K562 (cell line): ENCODE results near the gene LHX5. TPM values are rescaled to one million over a fixed set of nuclear protein-coding genes. Genes with fewer than 3 reads are reported as not detected.
A peak's percentile ranks its signal among the peaks of the same experiment; 100 is the strongest.

ENCODE experiments used
- BHLHE40 ChIP-seq: IDR thresholded peaks from 2 replicates; pipeline ENCODE4 v1.6.1; 2011; ENCODE audit warnings: low read length, improper control_type of control experiment
- GABPB1 ChIP-seq: sonication (generic); formaldehyde crosslinking; IDR thresholded peaks from 2 replicates; pipeline ENCODE4 v1.8.0; 2022; ENCODE audit warnings: mild to moderate bottlenecking, missing genetic modification reagents
- HCFC1 ChIP-seq: IDR thresholded peaks from 2 replicates; pipeline ENCODE4 v1.6.1; 2012; ENCODE audit warnings: low read depth, low read length, improper control_type of control experiment
- MYBL2 ChIP-seq, 2 experiments: fragments of 450-650 bp in 1 of 2; sonication (generic) in 1 of 2; formaldehyde crosslinking in 1 of 2; IDR thresholded peaks; 2 replicates each; pipeline versions ENCODE4 v1.6.1 to v1.8.1; 2017 to 2022; ENCODE audit warnings: borderline replicate concordance in 1 of 2, inconsistent platforms in 1 of 2, low read depth in 1 of 2, mild to moderate bottlenecking in 1 of 2, missing genetic modification reagents in 1 of 2, moderate library complexity in 1 of 2
- RBM25 ChIP-seq: fragments of 200-400 bp; formaldehyde crosslinking; IDR thresholded peaks from 2 replicates; pipeline ENCODE4 v1.6.1; 2018; ENCODE audit warnings: low read length, low read depth, moderate library complexity; ENCODE audit not compliant: severe bottlenecking
- SREBF2 ChIP-seq: sonication (generic); formaldehyde crosslinking; IDR thresholded peaks from 2 replicates; pipeline ENCODE4 v1.4.0; 2020; ENCODE audit warnings: mild to moderate bottlenecking, missing genetic modification reagents
- TAF15 ChIP-seq: fragments of 200-400 bp; formaldehyde crosslinking; IDR thresholded peaks from 2 replicates; pipeline ENCODE4 v1.6.1; 2017; ENCODE audit warnings: mild to moderate bottlenecking, low read depth, low read length, moderate library complexity
- ZNF253 ChIP-seq: fragments of 250-450 bp; sonication (Bioruptor Pico); conservative IDR thresholded peaks from 2 replicates; pipeline ENCODE4 v1.6.1; 2021; ENCODE audit warnings: mild to moderate bottlenecking
- ZNF408 ChIP-seq: fragments of 250-450 bp; sonication (Bioruptor Pico); IDR thresholded peaks from 2 replicates; pipeline ENCODE4 v1.4.0; 2020; ENCODE audit warnings: low read depth, mild to moderate bottlenecking, moderate library complexity
- polyA plus RNA-seq, 8 experiments: library from polyadenylated mRNA; depleted of rRNA in 4 of 8; stranded (reverse) in 5 of 8; unstranded in 3 of 8; fragments of >200 nt; fragmentation: Nextera tagmentation in 2 of 8; fragmentation: Illumina TruSeq in 1 of 8; extraction: Ambion mirVana in 2 of 8; extraction: Trizol in 1 of 8; gene quantifications; 2 replicates each; pipeline versions ENCODE4 v1.2.1 to v1.2.3, GENCODE V29; 2011 to 2014; ENCODE audit warnings: inconsistent platforms in 1 of 8, missing spikeins in 1 of 8
- total RNA-seq, 7 experiments: library from RNA; depleted of rRNA in 6 of 7; stranded (reverse); fragments of >200 nt in 6 of 7; fragmentation: Illumina TruSeq in 2 of 7; extraction: Trizol in 2 of 7; gene quantifications; 2 replicates each; pipeline versions ENCODE4 v1.2.1 to v1.2.3, GENCODE V29; 2011 to 2021; ENCODE audit warnings: low replicate concordance in 1 of 7
- TF ChIP-seq, protein P1 (sequence below): fragments of 250-450 bp; sonication (Bioruptor Pico); IDR thresholded peaks from 2 replicates; pipeline ENCODE4 v1.5.0; 2020; ENCODE audit warnings: mild to moderate bottlenecking
- TF ChIP-seq, protein P2 (sequence below): fragments of 450-650 bp; IDR thresholded peaks from 2 replicates; pipeline ENCODE4 v1.7.1; 2018; ENCODE audit warnings: mild to moderate bottlenecking, low read depth; ENCODE audit not compliant: partially characterized antibody
- TF ChIP-seq, protein P3 (sequence below), 3 experiments: IDR thresholded peaks in 2 of 3; conservative IDR thresholded peaks in 1 of 3; 2 replicates each; pipeline ENCODE4 v1.5.1; 2011 to 2012; ENCODE audit warnings: low read length in 3 of 3, mild to moderate bottlenecking in 3 of 3, control low read depth in 2 of 3, improper control_type of control experiment in 1 of 3, inconsistent platforms in 1 of 3, low read depth in 1 of 3, mixed read lengths in 1 of 3, moderate library complexity in 1 of 3; ENCODE audit not compliant: insufficient read depth in 2 of 3
- TF ChIP-seq, protein P4 (sequence below): sonication (generic); IDR thresholded peaks from 2 replicates; pipeline ENCODE4 v1.6.1; 2016
- TF ChIP-seq, protein P5 (sequence below): fragments of 200-400 bp; formaldehyde crosslinking; IDR thresholded peaks from 2 replicates; pipeline ENCODE4 v1.6.1; 2017; ENCODE audit warnings: mild to moderate bottlenecking, low read depth, low read length, moderate library complexity
- TF ChIP-seq, protein P6 (sequence below): sonication (generic); formaldehyde crosslinking; IDR thresholded peaks from 2 replicates; pipeline ENCODE4 v1.9.0; 2022; ENCODE audit warnings: mild to moderate bottlenecking, missing genetic modification reagents

LHX5 gene
- total and polyA plus RNA-seq, 9 of the 15 experiments (the other 6 are each of a cell fraction or from before 2014, with no cell fraction given) = 0.04 to 0.17 (median 0.05) TPM; not detected in 6

DNA sequence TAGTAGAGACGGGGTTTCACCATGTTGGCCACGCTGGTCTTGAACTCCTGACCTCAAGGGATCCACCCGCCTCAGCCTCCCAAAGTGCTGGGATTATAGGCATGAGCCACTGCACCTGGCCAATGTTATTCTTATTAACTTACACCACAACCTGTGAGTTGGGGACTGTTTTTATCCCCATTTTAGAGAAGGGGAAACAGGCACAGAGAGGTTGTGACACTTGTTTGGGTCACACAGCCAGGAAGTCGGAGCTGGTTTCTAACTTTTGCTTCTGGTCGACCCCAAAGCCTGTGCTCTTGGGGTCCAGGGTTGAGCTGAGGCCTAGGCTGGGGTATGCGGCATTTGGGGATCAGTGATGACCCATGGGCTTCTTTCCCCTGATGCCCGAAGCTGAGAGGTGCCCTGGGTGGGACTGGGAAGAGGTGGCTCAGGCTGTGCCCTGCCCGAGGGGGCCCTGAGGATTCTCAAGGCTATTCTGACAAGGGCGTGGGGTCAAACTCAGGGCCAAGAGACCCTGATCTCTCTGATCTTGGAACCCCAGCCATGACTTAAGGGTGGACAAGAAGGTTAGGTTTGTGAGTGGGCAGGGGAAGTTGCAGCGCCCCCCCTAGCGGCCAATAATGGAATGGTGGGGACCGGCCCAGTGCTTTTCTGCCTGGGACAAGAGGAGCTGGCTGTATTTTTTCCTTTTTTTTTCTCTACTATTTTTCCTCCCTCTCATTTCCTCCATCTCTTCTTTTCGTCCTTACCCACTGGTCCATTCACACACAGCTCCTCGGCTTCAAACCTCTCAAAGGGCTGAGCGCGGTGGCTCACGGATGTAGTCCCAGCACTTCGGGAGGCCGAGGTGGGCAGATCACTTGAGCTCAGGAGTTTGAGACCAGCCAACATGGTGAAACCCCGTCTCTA lies 46.5 kb downstream of the LHX5 start (continued):
- TF ChIP-seq, protein P1, sequence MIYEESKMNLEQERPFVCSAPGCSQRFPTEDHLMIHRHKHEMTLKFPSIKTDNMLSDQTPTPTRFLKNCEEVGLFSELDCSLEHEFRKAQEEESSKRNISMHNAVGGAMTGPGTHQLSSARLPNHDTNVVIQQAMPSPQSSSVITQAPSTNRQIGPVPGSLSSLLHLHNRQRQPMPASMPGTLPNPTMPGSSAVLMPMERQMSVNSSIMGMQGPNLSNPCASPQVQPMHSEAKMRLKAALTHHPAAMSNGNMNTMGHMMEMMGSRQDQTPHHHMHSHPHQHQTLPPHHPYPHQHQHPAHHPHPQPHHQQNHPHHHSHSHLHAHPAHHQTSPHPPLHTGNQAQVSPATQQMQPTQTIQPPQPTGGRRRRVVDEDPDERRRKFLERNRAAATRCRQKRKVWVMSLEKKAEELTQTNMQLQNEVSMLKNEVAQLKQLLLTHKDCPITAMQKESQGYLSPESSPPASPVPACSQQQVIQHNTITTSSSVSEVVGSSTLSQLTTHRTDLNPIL (CRISPR knock-in tag) = no peak
- TF ChIP-seq, protein P2, sequence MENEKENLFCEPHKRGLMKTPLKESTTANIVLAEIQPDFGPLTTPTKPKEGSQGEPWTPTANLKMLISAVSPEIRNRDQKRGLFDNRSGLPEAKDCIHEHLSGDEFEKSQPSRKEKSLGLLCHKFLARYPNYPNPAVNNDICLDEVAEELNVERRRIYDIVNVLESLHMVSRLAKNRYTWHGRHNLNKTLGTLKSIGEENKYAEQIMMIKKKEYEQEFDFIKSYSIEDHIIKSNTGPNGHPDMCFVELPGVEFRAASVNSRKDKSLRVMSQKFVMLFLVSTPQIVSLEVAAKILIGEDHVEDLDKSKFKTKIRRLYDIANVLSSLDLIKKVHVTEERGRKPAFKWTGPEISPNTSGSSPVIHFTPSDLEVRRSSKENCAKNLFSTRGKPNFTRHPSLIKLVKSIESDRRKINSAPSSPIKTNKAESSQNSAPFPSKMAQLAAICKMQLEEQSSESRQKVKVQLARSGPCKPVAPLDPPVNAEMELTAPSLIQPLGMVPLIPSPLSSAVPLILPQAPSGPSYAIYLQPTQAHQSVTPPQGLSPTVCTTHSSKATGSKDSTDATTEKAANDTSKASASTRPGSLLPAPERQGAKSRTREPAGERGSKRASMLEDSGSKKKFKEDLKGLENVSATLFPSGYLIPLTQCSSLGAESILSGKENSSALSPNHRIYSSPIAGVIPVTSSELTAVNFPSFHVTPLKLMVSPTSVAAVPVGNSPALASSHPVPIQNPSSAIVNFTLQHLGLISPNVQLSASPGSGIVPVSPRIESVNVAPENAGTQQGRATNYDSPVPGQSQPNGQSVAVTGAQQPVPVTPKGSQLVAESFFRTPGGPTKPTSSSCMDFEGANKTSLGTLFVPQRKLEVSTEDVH = no peak
- TF ChIP-seq RBM25 (peak; percentile 74), HCFC1 (no peak), SREBF2 (CRISPR knock-in tag) (no peak), BHLHE40 (no peak), TAF15 (no peak), ZNF408 (no peak), GABPB1 (CRISPR knock-in tag) (no peak; the same call in 1 of the 2 replicates), MYBL2 (IDR thresholded peaks at IDR 0.05; ENCODE audit: low read depth) (no peak), MYBL2 (CRISPR knock-in tag; IDR thresholded peaks at IDR 0.05; ENCODE audit: borderline replicate concordance) (no peak), ZNF253 (CRISPR knock-in tag) (no peak)
- TF ChIP-seq, protein P3, sequence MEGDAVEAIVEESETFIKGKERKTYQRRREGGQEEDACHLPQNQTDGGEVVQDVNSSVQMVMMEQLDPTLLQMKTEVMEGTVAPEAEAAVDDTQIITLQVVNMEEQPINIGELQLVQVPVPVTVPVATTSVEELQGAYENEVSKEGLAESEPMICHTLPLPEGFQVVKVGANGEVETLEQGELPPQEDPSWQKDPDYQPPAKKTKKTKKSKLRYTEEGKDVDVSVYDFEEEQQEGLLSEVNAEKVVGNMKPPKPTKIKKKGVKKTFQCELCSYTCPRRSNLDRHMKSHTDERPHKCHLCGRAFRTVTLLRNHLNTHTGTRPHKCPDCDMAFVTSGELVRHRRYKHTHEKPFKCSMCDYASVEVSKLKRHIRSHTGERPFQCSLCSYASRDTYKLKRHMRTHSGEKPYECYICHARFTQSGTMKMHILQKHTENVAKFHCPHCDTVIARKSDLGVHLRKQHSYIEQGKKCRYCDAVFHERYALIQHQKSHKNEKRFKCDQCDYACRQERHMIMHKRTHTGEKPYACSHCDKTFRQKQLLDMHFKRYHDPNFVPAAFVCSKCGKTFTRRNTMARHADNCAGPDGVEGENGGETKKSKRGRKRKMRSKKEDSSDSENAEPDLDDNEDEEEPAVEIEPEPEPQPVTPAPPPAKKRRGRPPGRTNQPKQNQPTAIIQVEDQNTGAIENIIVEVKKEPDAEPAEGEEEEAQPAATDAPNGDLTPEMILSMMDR (IDR thresholded peaks at IDR 0.05 in 2 of 3, conservative IDR thresholded peaks at IDR 0.05 in 1 of 3; ENCODE audit: insufficient read depth in 2 of 3, low read depth in 1 of 3, low read length in 3 of 3) = peak; percentile 88 to 94 (median 90)
- TF ChIP-seq, protein P4, sequence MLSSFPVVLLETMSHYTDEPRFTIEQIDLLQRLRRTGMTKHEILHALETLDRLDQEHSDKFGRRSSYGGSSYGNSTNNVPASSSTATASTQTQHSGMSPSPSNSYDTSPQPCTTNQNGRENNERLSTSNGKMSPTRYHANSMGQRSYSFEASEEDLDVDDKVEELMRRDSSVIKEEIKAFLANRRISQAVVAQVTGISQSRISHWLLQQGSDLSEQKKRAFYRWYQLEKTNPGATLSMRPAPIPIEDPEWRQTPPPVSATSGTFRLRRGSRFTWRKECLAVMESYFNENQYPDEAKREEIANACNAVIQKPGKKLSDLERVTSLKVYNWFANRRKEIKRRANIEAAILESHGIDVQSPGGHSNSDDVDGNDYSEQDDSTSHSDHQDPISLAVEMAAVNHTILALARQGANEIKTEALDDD = no peak
- TF ChIP-seq, protein P5, sequence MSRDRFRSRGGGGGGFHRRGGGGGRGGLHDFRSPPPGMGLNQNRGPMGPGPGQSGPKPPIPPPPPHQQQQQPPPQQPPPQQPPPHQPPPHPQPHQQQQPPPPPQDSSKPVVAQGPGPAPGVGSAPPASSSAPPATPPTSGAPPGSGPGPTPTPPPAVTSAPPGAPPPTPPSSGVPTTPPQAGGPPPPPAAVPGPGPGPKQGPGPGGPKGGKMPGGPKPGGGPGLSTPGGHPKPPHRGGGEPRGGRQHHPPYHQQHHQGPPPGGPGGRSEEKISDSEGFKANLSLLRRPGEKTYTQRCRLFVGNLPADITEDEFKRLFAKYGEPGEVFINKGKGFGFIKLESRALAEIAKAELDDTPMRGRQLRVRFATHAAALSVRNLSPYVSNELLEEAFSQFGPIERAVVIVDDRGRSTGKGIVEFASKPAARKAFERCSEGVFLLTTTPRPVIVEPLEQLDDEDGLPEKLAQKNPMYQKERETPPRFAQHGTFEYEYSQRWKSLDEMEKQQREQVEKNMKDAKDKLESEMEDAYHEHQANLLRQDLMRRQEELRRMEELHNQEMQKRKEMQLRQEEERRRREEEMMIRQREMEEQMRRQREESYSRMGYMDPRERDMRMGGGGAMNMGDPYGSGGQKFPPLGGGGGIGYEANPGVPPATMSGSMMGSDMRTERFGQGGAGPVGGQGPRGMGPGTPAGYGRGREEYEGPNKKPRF = no peak
- TF ChIP-seq, protein P6, sequence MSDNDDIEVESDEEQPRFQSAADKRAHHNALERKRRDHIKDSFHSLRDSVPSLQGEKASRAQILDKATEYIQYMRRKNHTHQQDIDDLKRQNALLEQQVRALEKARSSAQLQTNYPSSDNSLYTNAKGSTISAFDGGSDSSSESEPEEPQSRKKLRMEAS (CRISPR knock-in tag) = no peak
